Type B pancreatic cell (in vitro differentiated cells): Measurements from ENCODE around the gene DLG5. TPM values are rescaled to one million over a fixed set of nuclear protein-coding genes. Genes with fewer than 3 reads are reported as not detected.

Experiments used
- DNase-seq: peaks from one replicate; pipeline ENCODE4 v3.0.0; 2021; ENCODE audit warnings: mixed read lengths; ENCODE audit not compliant: unreplicated experiment; ENCODE audit errors: extremely low spot score
- H3K27ac Mint-ChIP-seq: 2 replicates; pipeline ENCODE4 v1.8.0; 2021; ENCODE audit warnings: mild to moderate bottlenecking, mixed read lengths
- H3K27me3 Mint-ChIP-seq: 2 replicates; pipeline ENCODE4 v1.8.0; 2021; ENCODE audit warnings: mixed read lengths
- H3K36me3 Mint-ChIP-seq: 2 replicates; pipeline ENCODE4 v1.8.0; 2021; ENCODE audit warnings: mixed read lengths
- H3K4me1 Mint-ChIP-seq: one replicate; pipeline ENCODE4 v1.8.0; 2021; ENCODE audit warnings: mixed read lengths; ENCODE audit not compliant: unreplicated experiment
- H3K4me3 Mint-ChIP-seq: 2 replicates; pipeline ENCODE4 v1.8.0; 2021; ENCODE audit warnings: mild to moderate bottlenecking, mixed read lengths
- H3K9me3 Mint-ChIP-seq: 2 replicates; pipeline ENCODE4 v1.8.0; 2021; ENCODE audit warnings: mixed read lengths
- CTCF ChIP-seq: fragments of 200-600 bp; sonication (generic); conservative IDR thresholded peaks from 2 replicates; pipeline ENCODE4 v1.5.0; 2021; ENCODE audit warnings: antibody characterized with exemption, mild to moderate bottlenecking
- long read RNA-seq: library from polyadenylated mRNA; unstranded; transcript quantifications from one replicate; pipeline ENCODE4 v2.0.0, GENCODE V29; 2020
- total RNA-seq: library from RNA; stranded (reverse); gene quantifications from 2 replicates; pipeline ENCODE4 v1.2.1, GENCODE V29; 2021; ENCODE audit warnings: low replicate concordance

The DLG5 gene
- 57.4 and 80.0 TPM in 2 replicates for total RNA-seq
- long read RNA-seq, partial matches to known transcripts: 43 of 47 reads
- long read RNA-seq, other reads (novel, unspliced or antisense): 3 of 47 reads

- Mint-ChIP-seq H3K27ac (peak within 1 kb of the TSS; percentile 75), H3K4me1 (peaks cover 33% of the 10 kb centered on the region), H3K36me3 (no peaks in the 10 kb centered on the region), H3K27me3 (no peaks in the 10 kb centered on the region), H3K9me3 (no peaks in the 10 kb centered on the region), H3K4me3 (peak within 1 kb of the TSS; percentile 93)
- DNase-seq: peak; percentile 74
- peak; percentile 48 for TF ChIP-seq CTCF
Observed at GRCh38 chr10:77926566-77927401, at the start of gene DLG5. Gene DLG5, minus strand, starts transcription at chr10:77926755. Its CDS starts 235 bp downstream, at chr10:77926520.

DNA sequence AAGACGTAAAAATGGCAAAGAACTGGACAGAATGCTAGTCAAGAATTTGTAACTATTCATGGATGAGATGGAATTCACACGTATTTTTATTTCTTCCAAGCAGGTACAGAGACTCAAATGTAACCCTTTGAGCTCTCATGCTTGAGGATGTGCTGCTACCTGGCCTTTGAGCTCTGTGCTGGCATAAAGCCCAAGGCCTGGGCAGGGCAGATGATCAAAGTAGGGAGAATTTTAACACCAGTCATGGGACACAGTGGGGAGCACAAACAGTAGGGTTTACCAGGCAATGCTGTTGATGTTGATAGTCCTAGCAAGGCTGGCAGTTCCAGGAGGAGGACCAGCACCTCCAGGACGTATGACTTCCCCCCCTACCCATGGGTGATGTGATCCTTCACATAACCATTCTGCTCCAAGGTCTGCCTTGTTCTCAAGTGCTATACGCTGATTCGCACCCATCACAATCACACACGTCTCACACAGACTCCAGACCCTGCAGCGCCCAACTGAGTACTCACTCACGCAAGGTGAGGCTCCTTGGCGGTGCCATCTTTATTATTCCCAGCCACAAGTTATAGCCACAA is 48.6 kb upstream of the DLG5 start:
- no peaks in the 10 kb centered on the region for H3K9me3 Mint-ChIP-seq
- H3K36me3 Mint-ChIP-seq: peaks cover 25% of the 10 kb centered on the region
- H3K27ac Mint-ChIP-seq: no peak overlapping the region

DNA sequence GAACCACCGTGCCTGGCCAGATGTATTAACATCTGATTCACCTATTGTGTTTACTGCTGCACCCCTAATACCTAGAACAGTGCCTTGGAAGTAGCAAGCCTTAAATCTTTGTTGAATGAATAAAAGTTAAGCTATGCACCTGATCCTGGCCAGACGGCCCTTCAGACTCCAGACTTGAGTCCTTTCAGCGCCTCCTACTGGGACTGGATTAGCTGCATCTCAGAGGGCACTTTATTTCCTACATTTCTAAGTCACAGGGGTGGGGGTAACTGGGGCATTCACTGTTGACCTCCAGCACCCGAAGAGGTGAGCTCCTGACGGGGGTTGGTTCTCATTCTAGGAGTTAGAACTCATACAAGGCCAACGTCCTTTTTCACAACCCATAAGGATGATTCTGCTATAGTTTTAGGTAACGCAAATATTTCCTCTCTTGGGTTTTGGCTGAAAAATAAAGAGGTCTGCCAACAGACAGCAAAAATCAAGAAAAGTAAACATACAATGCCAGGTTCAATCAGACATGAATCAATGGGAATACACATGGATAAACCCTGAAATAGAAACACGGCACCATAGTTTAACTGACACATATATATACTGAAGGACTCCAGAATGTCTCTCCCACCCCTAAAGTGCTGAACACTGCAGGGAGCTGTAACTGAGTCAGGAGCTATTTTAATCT is 48.0 kb upstream of the DLG5 start:
- Mint-ChIP-seq H3K36me3 (peaks cover 20% of the 10 kb centered on the region), H3K27me3 (no peaks in the 10 kb centered on the region), H3K4me3 (no peak overlapping the region), H3K4me1 (peaks cover 21% of the 10 kb centered on the region), H3K27ac (no peak overlapping the region), H3K9me3 (no peaks in the 10 kb centered on the region)
- TF ChIP-seq CTCF: peak; percentile 62
- DNase-seq: no peak

More for the DNA sequence above, 48.6 kb upstream of the DLG5 start:
- TF ChIP-seq CTCF: no peak
- Mint-ChIP-seq H3K4me3 (no peak overlapping the region), H3K4me1 (peaks cover 21% of the 10 kb centered on the region), H3K27me3 (no peaks in the 10 kb centered on the region)
- no peak for DNase-seq

- Mint-ChIP-seq H3K36me3 (peaks cover 17% of the 10 kb centered on the region), H3K4me1 (peaks cover 25% of the 10 kb centered on the region), H3K4me3 (no peak overlapping the region), H3K9me3 (no peaks in the 10 kb centered on the region), H3K27me3 (no peaks in the 10 kb centered on the region), H3K27ac (no peak overlapping the region)
- TF ChIP-seq CTCF: no peak
- no peak for DNase-seq
Observed at GRCh38 chr10:77973276-77973675, 46.7 kb upstream of the DLG5 start.

- Mint-ChIP-seq H3K36me3 (peaks cover 9% of the 10 kb centered on the region), H3K4me3 (no peak overlapping the region), H3K9me3 (no peaks in the 10 kb centered on the region), H3K27ac (peak overlapping the region; percentile 34), H3K27me3 (no peaks in the 10 kb centered on the region), H3K4me1 (peaks cover 35% of the 10 kb centered on the region)
- no peak for TF ChIP-seq CTCF
- no peak for DNase-seq
Observed at GRCh38 chr10:77972148-77972547, 45.6 kb upstream of the DLG5 start.
